Activated CD8-positive, alpha-beta memory T cell treated with anti-CD3 and anti-CD28 coated beads, Interleukin-2, amount 50 U/mL, for 1 hour (primary cell): ENCODE measurements around the gene TAL1.

Experiments
- DNase-seq: peaks from one replicate; pipeline ENCODE4 v3.0.0-alpha.2; 2020; ENCODE audit errors: extremely low read depth

Gene TAL1

DNA sequence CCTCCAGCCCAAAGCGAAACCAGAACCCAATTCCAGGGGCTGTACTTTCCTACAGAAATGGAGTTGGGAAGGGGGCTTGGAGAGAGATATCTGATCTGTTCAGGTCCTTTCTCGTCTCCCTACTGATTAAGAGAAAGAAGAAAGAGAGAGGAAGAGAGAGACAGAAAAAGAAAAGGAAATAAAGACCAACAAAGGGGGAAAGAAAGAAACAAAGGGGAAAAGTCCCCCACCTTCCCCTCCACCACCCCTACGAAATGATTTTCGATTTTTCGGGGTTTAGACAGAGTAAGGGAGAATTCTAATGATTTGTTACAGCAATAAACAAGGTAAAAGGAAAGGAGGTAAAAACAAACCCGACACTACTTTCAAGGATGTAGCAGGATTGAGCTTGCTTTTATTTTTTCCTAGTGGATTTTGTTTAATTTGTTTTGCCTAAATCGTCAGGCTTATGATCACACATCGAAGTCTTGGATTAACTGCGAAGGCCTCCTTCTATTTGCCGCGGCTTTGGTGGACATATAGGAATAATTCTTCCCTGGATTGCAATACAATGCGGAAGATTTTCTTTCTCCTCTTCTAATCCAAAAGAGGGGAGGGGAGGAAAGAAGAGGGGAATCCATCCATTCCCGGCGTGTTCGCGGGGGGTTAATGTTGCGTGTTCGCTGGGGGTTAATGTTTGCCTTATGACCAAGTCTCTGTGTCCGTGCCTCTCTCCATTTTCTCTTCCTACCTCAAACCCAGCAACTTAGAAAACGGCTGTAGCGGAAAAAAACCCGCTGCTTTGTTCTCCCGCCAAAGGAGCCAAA lies 1.9 kb downstream of the TAL1 start:
- DNase-seq = no peak

DNA sequence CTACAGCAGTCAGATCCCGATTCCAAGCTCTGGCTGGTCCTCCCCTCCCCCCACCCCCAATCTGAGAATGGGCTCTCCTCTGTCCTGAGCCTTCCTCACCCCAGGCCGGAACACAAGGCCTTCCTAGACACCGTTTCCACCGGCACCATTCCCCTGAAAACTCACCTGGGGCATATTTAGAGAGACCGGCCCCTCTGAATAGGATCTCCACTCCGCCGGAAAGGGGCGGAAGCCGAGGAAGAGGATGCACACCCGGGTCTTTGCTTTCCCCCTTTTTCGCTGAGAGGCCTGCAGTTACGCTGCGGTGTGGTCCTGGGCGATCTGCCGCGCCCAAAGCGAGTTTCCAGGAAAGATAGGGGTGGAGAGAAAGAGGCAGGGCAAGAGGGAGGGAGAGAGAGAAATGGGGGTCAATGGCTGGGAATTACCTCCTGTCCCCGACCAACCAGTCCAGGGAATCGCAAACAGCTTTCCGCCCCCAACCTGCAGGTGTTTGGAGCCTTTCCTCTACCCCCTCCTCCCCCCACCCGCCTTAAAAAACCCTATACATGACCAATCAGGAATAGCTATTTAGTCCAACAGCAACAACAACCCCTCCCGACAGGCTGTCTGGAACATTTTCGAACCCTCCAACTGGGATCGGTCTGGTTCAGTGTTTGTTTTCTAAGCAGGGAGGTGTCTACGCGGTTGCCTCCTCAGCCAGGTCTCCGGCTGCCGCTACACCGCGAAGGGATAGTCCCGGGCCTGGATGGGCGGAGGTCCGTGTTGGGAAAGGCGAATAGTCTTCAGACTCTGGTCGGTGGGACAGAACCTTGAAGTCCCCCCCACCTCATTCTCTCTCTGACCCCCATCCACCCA lies 2.8 kb downstream of the TAL1 start:
- DNase-seq = no peak

DNA sequence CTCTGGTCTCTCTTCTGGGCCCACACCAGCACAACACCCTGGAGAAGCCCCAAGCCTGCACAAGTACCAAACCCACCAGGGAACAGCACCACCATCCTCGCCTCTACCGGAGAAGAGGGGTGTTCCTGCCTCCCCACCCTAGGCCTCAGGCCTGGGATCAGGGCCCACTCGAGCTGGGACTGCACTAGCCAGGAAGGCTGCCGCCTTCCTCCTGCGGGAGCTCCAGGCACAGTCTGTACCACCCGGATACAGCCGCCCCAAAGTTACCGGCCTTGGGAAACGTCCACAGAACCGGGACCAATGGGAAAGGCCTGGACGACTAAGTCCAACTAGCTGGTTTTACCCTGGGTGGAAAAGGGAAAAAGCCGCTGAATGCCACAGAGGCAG lies 3.4 kb downstream of the TAL1 start:
- no peak for DNase-seq

DNA sequence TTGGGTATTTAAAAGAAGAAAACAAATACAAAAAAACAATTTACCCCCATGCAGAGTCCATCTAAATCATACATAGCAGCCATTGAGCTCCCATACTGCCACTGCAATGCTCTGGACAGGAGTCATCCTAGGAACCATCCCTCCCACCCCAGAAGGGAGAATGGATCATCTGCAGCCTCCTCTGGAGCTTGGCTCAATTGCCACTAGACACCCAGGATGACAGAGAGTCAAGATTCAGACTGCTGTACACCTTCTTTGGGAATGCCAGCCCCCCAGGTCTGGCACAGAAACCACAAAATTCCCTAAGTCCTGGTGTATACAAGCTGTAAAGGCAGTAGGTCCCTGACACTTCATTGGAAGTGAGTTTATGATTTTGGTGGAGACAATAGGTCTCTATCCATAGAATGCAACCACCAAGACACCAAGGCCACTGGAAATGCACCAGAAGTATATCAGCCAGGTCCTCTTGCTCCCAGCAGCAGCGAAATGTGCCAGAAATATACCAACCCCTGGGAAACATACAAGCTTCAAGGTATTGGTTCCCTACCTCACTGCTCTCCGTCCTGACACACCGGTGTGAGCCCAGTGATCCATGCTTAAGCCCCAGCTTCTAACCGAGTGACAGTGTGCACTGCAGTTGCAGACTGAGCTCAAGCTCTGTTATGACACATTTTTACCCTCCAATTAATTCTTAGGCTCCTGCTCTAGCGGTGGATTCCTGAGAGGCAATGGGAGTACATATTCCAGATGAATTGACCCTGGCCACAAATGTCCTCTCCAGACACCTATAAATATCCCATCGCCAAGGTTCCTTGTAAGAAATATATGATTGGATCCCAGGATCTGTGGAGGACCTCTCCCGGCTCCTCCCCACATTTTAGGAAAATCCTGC lies 4.4 kb downstream of the TAL1 start:
- no peak for DNase-seq

DNA sequence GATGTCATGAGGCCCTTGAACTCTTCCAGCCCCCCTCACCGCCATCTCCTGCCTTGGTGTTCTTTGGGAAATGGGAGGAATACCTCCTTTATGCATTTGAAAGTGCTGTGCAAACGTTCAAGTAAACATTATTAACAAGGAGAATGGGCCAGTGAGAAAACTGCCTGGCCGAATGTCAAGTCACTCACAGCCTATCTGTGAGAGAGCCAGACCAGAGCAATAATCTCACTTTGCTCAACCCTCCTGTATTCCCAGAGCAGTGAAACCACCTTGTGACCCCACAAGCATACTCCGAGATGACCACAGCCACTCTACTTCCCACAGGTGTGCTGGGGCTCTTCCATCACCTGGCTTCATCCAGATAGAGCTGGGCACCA lies 5.2 kb downstream of the TAL1 start:
- no peak for DNase-seq

DNA sequence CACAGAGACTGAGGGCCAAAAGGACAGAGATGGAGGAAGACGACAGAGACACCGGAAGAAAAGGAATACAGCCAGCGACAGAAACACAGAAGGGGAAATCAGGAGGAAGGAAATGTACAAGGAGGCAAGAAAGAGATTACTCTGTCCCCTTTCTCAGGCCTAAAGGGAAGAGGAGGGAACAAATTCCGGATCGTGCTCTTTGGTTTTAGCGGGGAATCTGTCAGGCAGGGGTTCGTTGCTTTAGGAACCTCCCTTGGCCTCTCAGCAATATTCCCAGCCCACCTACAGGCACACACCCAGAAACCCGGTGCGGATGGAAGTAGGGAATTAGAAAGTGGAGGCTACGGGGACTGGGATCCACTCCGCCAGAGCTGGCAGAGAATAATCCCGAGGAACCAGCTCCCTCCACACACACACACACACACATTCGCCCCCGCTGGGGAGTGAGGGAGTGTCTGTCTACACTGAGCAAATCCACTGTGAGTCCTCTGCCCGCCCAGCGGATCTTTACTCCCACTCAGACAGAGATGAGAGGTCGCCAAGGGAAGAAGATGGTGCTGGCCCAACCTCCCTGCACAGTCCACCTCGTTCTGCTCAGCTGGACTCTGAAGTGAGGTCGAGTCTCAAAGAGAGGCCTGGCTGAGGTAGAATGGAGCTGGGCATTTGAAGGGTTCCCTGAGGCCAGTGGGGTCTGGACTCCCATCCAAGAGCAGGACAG lies 5.7 kb downstream of the TAL1 start:
- no peak for DNase-seq

DNA sequence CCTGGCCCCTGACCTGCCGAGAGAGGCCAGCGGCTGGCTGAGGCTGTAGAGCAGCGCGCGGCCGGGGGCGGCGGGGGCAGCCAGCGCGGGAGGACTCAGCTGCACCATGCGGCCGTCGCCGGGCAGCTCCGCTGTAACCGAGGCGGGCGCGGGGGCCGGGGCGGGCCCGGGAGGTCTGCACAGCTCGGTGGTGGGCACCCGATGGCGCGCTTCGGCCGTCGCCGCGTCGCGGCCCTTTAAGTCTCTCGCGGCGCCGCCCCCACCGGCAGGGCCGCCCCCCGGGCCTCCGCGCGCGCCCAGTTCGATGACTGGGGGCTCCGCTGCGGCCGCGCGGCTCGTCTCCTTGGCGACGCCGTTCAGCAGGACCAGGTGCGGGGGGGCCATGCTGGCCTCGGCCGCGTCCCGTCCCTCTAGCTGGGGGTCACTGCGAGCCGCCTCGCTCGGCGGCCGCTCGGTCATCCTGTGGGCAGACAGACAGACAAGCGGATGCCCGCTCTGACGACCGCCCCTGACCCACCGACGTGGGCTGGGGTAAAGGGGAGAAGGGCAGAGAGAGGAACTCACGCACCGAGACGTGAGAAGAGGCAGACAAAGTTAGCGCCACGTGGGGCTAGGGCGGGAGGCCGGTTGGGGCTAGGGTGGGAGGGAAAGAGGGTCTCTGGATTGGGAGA lies 6.5 kb downstream of the TAL1 start:
- DNase-seq = no peak

DNA sequence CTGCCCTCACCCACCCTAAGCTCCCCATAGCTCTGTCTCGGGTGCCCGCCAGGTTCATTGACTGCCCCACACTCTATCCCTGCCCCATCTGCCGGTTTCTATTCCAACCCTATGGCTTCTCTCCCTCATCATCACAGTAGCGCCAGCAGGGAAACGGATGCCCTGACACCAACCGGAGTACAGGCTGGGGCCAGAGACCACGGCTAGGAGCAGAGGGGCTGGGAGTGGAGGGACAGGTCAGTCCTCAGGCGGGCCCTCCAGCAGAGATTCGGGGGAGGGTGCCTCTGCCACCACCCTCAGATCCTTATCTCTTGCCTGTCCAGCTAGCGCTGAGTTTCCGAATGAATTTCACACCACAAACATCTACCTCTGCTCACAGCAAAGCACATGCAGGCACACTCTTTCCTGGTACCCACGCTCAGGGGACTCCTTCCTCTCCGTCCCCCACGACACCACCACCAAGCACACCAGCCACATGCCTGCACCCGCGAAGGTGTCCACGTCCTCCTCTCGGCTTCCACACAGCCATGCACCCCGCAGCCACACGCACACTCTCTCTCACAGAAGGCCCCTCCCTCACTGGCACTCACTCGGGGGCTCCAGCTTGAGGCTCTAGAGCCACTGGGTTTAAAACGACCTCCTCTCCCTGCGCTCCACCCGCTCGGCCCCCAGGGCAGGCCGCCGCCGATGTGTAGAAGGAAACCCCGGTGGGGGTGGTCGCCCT lies 7.2 kb downstream of the TAL1 start:
- no peak for DNase-seq

DNA sequence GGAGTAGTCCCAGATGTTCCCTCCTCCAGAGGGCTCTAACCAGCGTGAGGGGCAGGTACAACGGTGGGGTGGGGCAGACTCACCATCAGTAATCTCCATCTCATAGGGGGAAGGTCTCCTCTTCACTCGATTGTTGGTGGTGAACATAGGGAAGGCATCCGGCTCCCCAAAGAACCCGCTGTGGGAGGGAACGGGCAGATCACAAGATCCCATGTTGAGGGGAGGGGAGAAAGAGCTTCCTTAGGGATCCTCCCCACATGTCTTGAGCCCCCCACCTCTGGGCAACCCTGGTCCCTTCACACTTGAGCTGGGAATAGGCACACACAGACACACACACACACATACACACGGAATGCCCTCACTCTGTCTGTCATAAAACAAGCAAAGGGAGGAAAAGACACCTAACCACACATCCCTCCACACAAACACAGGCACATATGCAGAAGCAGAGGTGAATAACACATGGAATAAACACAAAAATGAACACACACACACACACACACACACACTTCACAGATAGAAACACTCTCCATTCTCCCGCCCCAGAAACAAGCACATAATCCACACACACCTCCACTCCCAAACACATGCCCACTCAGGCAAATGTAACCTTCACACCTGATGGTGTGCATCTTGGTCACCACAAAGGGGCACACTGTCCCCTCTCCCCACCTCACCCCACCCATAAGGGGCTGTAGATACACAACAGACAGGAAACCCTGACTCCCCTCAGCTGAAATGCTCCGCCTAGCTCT lies 7.9 kb downstream of the TAL1 start:
- no peak for DNase-seq

DNA sequence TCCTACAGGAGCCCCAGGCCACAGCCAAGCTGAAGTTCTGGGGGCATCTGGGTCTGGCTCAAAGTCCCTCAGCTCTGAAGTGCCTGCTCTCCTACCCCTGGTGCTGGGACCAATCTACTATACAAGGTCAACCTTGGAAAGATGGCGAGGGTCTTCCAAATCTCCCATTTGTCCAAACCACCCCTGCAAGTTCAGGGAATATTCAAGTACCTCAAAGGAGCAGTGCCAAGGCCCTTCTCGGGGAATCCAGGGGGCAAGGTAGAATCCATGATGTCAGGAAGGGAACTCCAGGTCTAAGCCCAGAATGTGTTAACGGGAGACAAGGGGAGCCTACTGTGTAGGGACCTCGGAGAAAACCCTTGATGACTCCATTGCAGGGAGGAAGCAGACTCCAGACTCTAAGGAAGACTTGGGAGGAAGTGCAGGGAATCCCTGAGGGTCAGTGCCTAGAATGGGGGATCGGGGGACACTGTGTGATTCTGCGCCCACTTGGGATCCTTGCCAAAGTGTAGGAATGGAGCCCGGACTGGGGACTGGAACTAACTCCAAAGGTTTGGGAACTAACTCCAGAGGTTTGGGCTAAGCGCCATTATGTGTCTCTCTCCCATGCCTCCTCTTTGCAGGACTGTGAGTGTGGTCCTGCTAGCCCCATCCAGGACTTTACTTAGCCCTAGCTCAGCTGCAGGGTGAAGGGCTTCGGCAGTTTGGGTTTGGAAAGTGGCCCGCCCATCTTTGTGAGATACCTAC lies 8.7 kb downstream of the TAL1 start:
- DNase-seq = no peak

DNA sequence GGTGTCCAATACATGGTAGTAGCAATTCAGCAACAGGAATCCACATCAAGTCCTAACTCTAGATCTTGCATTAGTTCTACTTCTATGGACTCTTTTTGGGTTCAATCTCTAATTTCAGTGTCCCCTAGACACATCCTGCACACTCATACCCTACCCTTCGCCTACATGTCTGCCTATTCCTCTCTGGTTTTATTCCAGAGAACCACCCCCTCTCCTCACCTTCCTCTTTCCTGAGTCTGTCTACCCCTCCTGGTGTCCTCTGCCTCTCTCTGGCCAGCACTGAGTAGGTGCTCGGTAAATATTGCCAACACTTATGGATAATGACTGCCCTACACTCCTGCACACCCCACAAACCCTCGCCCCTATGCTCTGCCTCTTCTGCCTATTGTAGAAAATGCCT lies 9.5 kb downstream of the TAL1 start:
- DNase-seq = no peak

DNA sequence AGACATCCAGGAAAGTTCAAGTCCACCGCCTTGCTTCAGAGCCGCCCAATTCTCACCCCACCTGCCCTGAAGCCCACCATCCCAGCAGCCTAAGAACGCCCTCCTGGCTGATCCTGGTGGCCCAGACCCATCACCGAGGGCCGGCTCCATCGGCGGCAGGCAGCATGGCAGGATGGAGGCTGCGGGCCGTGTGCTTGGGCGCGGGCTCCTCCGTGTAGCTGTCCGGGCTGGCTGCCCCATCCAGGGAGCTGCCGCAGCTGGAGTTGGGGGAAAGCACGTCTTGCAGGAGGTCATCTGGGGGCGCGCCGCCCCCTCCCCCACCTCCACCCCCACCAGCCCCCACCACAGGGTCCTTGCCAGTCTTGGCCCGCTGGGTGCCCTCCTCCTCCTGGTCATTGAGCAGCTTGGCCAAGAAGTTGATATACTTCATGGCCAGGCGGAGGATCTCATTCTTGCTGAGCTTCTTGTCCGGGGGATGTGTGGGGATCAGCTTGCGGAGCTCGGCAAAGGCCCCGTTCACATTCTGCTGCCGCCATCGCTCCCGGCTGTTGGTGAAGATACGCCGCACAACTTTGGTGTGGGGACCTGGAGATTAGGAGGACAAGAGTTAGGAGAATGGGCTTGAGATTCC lies 12.3 kb downstream of the TAL1 start:
- no peak for DNase-seq

DNA sequence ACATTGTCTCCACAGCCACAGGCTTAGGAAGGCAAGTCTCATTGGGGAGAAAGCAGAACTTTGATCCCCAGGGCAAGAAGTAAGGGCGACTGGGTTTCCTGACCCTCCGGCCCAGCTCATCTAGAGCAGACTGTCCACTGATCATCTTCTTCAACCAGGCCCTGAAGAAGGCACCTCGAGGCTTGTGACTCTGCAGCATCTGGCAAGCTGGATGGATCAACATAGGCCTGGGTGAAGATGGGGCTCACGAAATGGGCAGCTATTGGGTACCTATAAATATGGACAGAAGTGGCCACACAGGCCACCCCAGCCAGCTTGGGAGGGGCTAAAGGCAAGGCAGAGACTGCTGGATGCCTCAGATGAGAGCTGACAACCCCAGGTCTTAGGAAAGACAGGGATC lies 13.0 kb downstream of the TAL1 start:
- no peak for DNase-seq

DNA sequence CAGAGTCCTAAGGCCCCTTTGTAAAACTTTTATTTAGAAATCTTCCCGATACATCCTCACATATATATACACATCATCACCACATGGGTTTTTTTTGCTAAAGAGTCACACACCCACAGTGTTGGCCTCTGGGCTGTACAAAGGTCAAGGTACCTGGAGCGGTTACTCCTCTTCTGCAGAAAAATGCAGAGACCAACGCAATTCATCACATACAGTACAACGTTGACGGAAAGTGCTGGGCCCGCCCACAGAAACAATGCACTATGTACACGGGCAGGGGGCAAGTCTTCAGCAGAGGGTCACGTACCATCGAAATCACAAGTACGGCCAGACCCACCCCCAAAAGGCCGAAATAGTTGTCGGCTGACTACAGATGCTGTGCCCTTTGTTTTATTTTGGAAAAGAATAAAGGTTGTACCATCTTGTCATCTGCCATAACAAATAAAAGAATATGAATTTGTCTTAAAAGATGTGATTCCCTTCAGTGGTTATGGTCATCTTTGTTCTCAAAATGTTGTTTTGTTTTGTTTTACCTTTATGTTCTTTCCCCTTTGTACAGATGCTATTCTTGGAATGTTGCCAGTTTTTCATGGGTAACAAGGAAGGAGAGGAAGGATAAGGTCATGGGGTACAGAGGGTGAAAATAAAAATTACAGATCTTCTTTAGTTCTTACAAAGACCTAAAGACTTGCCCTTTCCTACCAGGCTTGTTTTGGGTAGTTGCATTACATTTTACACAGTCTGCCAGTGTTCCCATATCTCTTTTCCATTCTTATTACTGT lies 15.6 kb downstream of the TAL1 start:
- no peak for DNase-seq

DNA sequence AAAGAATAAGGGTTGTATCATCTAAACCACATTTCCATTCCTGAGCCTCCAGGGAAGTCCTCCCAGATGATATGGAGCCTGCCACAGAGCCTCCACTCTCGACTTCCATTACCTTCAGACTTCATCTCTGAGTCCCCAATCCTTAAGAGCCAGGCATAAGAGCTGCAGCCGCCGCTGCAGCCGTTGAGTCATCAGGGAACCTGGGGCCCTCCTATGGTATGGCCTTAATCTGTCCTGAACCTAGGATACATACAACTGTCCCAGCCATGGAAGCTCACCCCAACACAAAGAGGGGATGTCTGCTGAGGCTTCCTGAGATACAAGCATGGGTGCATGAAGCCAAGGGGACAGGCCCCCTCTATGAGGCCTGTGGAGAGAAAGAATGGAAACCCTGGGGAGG lies 16.3 kb downstream of the TAL1 start:
- no peak for DNase-seq

DNA sequence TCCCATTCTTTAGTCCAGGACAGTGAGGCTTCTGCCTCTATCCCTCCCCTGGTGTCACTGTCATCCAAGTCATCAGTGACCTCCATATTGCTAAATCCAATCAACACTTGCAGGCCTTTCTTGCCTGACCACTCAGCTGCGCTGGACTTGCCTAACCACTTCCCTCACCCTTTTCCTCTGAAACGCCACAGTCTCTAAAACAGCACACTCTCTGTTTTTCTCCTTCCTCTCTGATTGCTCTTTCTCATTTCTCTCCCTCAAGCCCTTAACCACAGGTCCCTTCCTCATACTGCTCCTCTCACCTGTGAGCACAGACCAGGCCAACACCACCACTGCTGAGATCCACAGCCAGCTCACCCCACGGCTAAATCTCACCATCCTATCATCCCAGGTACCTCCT lies 17.5 kb downstream of the TAL1 start:
- no peak for DNase-seq

DNA sequence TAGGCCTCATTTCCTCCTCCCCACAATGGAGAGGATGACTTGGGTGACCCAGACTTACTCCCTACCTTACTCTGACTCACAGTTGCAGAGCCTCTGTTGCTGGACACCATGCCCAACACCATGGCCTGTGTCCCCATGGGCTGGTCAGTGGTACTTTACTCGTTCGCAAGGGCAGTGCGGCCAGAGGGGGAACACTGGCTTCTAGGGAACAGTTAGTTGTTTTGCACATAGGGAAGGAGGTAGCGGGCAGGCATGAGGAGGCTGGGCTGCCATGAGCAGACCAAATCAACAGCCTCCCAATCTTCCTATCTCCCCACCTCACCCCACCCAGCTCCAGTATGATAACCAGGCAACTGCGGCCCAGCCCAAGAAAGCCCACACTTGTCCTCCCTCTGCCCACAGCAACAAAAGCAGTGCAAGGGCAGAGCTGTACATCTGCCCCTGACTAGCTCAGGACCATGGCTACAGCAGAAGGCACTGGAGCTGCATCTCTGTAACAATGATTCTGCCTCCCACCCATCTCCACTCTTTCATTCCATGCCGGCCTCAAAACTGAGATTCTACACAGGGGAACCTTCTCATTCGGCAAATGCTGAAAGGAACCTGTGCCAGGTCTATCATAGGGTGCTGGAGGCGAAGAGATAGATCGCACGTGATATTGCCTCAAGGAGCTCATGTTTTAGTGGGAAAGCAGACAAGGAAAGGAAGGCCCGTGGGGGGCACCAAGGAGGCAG lies 18.6 kb downstream of the TAL1 start:
- DNase-seq = no peak
